Nephron (organoid): ENCODE results near the gene WDFY4.
"Not testable (repeated sequence)": the region's sequence is repeated elsewhere in the genome, so short reads cannot be mapped to it uniquely, and the experiment has no call there.

Experiments used
- H3K27ac Mint-ChIP-seq, 3 experiments: 2 replicates each; pipeline ENCODE4 v1.8.0; 2020; ENCODE audit warnings: mixed read lengths in 3 of 3, mild to moderate bottlenecking in 2 of 3, moderate library complexity in 1 of 3
- H3K27me3 Mint-ChIP-seq: 2 replicates; pipeline ENCODE4 v1.8.0; 2021; ENCODE audit warnings: low read depth, mild to moderate bottlenecking, moderate library complexity, mixed read lengths
- H3K36me3 Mint-ChIP-seq: 2 replicates; pipeline ENCODE4 v1.8.0; 2020; ENCODE audit warnings: low read depth, mixed read lengths
- H3K4me1 Mint-ChIP-seq: 2 replicates; pipeline ENCODE4 v1.8.0; 2020; ENCODE audit warnings: mixed read lengths
- H3K4me3 Mint-ChIP-seq, 3 experiments: 2 replicates each; pipeline ENCODE4 v1.8.0; 2020; ENCODE audit warnings: mild to moderate bottlenecking in 3 of 3, mixed read lengths in 3 of 3, moderate library complexity in 2 of 3
- H3K9me3 Mint-ChIP-seq: 2 replicates; pipeline ENCODE4 v1.8.0; 2020; ENCODE audit warnings: mixed read lengths
- CTCF ChIP-seq, 3 experiments: fragments of 200-600 bp; sonication (generic); IDR thresholded peaks; one replicate each; pipeline ENCODE4 v1.5.0; 2021; ENCODE audit warnings: antibody characterized with exemption in 3 of 3; ENCODE audit not compliant: unreplicated experiment in 3 of 3

Gene WDFY4

GRCh38 chr10:48638739-48639527, 45.7 kb upstream of the WDFY4 start:
- Mint-ChIP-seq H3K9me3 (peaks cover 18% of the 10 kb centered on the region), H3K36me3 (no peaks in the 10 kb centered on the region), H3K27me3 (peaks cover 12% of the 10 kb centered on the region), H3K27ac (no peak overlapping the region), H3K4me3 (no peak overlapping the region), H3K4me1 (no peaks in the 10 kb centered on the region)
- no peak for TF ChIP-seq CTCF (IDR thresholded peaks at IDR 0.05; ENCODE audit: unreplicated experiment in 3 of 3)

- TF ChIP-seq CTCF (IDR thresholded peaks at IDR 0.05; ENCODE audit: unreplicated experiment in 3 of 3) = no peak
- H3K36me3 Mint-ChIP-seq = no peaks in the 10 kb centered on the region
- H3K4me3 Mint-ChIP-seq = no peak overlapping the region
- peaks cover 18% of the 10 kb centered on the region for H3K9me3 Mint-ChIP-seq
- no peak overlapping the region for H3K27ac Mint-ChIP-seq
- peaks cover 9% of the 10 kb centered on the region for H3K27me3 Mint-ChIP-seq
- H3K4me1 Mint-ChIP-seq = no peaks in the 10 kb centered on the region
Measured at GRCh38 chr10:48639632-48640031, 45.0 kb upstream of the WDFY4 start.

GRCh38 chr10:48640326-48640725, 44.3 kb upstream of the WDFY4 start:
- no peak for TF ChIP-seq CTCF (IDR thresholded peaks at IDR 0.05; ENCODE audit: unreplicated experiment in 3 of 3)
- Mint-ChIP-seq H3K4me3 (no peak overlapping the region), H3K9me3 (peaks cover 18% of the 10 kb centered on the region), H3K4me1 (no peaks in the 10 kb centered on the region), H3K27ac (no peak overlapping the region), H3K36me3 (no peaks in the 10 kb centered on the region), H3K27me3 (peaks cover 9% of the 10 kb centered on the region)

- H3K4me1 Mint-ChIP-seq, H3K4me3 Mint-ChIP-seq, H3K27me3 Mint-ChIP-seq, H3K36me3 Mint-ChIP-seq, H3K27ac Mint-ChIP-seq: not testable (repeated sequence)
- peaks cover 18% of the 10 kb centered on the region for H3K9me3 Mint-ChIP-seq
Measured at GRCh38 chr10:48641099-48641690, 43.5 kb upstream of the WDFY4 start.

GRCh38 chr10:48645600-48645999, 39.1 kb upstream of the WDFY4 start:
- Mint-ChIP-seq H3K27me3 (peaks cover 9% of the 10 kb centered on the region), H3K4me3 (no peak overlapping the region), H3K9me3 (peaks cover 7% of the 10 kb centered on the region), H3K4me1 (no peaks in the 10 kb centered on the region), H3K27ac (no peak overlapping the region), H3K36me3 (no peaks in the 10 kb centered on the region)
- no peak for TF ChIP-seq CTCF (IDR thresholded peaks at IDR 0.05; ENCODE audit: unreplicated experiment in 3 of 3)

- H3K36me3 Mint-ChIP-seq, H3K27ac Mint-ChIP-seq, H3K4me3 Mint-ChIP-seq, H3K4me1 Mint-ChIP-seq, H3K9me3 Mint-ChIP-seq: not testable (repeated sequence)
- peaks cover 23% of the 10 kb centered on the region for H3K27me3 Mint-ChIP-seq
Measured at GRCh38 chr10:48647073-48647472, 37.6 kb upstream of the WDFY4 start.
